ENCODE results near the gene ZNF664. TPM values are rescaled to one million over a fixed set of nuclear protein-coding genes. Genes with fewer than 3 reads are reported as not detected.

Gene ZNF664
- total and polyA plus RNA-seq, 2 donors (not counting 1 experiment from before 2014, with no cell fraction given): 14.3 to 47.1 TPM

DNA sequence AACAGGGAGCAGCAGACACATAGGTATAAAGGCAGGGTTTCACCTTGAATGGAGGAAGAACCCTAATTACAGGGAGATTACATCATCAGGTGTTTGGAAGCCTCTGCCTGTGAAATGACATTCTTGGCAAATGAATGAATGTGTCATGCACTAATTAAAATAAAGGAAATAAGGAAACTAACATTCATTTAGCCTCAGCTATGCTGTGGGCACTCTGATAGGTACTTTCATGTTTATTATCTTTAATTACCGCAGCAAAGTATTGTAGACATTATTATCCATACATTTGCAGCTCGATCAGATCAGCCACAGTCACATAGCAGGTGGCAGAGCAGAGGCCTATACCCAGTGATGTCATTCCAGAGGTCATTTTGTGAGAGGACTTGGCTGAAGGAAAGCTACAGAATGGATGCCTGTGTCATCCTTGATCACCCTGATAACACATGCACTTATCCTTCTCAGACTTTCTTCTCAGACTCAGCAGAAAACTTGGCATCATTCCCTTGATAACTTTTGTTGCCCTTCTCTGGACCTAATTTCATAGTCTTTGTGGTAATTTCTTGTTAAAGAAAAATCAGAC is 18.4 kb downstream of the ZNF664 start:
- intact Hi-C loops (cut with micrococcal nuclease): no loop called here
- WGBS (ENCODE audit: insufficient coverage): no CpG with 5 or more reads among the region's 2 CpGs
- Histone ChIP-seq H3K79me2 (ENCODE audit: control insufficient read depth, insufficient read depth, low read length) (peaks cover 26% of the 10 kb centered on the region), H3K36me3 (replicated peaks in 1 of 2; ENCODE audit: control extremely low read depth in 1 of 2, control insufficient read depth in 1 of 2, extremely low read depth in 1 of 2, insufficient read depth in 2 of 2, low read length in 1 of 2) (peaks cover 2 to 47% of the 10 kb centered on the region in 2 experiments), H3K4me3 (ENCODE audit: control extremely low read depth in 1 of 5, extremely low read depth in 1 of 5, insufficient read depth in 1 of 5, low read depth in 2 of 5, low read length in 4 of 5) (no peak overlapping the region), H3K27ac (ENCODE audit: low read length in 2 of 2) (no peak overlapping the region), H3K27me3 (replicated peaks in 1 of 4; ENCODE audit: control extremely low read depth in 1 of 4, control insufficient read depth in 3 of 4, insufficient read depth in 4 of 4, low read length in 3 of 4) (no peaks in the 10 kb centered on the region), H2AFZ (ENCODE audit: insufficient read depth, low read depth, low read length, poor library complexity, severe bottlenecking) (no peak overlapping the region), H4K20me1 (ENCODE audit: control insufficient read depth, insufficient read depth, low read length, poor library complexity, severe bottlenecking) (peaks cover 15% of the 10 kb centered on the region), H3K4me2 (replicated peaks; ENCODE audit: low read depth, low read length, poor library complexity, severe bottlenecking) (no peak overlapping the region), H3K9ac (ENCODE audit: low read length) (no peak overlapping the region), H3K9me3 (ENCODE audit: control extremely low read depth in 1 of 3, control insufficient read depth in 2 of 3, insufficient read depth in 1 of 3, low read length in 2 of 3) (no peaks in the 10 kb centered on the region), H3K4me1 (ENCODE audit: control insufficient read depth in 2 of 2, insufficient read depth in 2 of 2, low read length in 2 of 2) (peaks cover 8 to 20% of the 10 kb centered on the region in 2 donors)
- no peak for DNase-seq
- Mint-ChIP-seq H3K4me3 (no peak overlapping the region), H3K27me3 (no peaks in the 10 kb centered on the region), H3K27ac (no peak overlapping the region), H3K9me3 (ENCODE audit: insufficient read depth) (no peaks in the 10 kb centered on the region), H3K4me1 (peaks cover 32% of the 10 kb centered on the region)
- ChIA-PET POLR2A (no interaction called here), CTCF (no interaction called here)
- ATAC-seq (ENCODE audit: low read depth): no peak
- no peak for TF ChIP-seq EZH2 (IDR thresholded peaks at IDR 0.05; ENCODE audit: borderline replicate concordance, insufficient read depth, low read depth, low read length, poor library complexity, severe bottlenecking)
- TF ChIP-seq, protein P1, sequence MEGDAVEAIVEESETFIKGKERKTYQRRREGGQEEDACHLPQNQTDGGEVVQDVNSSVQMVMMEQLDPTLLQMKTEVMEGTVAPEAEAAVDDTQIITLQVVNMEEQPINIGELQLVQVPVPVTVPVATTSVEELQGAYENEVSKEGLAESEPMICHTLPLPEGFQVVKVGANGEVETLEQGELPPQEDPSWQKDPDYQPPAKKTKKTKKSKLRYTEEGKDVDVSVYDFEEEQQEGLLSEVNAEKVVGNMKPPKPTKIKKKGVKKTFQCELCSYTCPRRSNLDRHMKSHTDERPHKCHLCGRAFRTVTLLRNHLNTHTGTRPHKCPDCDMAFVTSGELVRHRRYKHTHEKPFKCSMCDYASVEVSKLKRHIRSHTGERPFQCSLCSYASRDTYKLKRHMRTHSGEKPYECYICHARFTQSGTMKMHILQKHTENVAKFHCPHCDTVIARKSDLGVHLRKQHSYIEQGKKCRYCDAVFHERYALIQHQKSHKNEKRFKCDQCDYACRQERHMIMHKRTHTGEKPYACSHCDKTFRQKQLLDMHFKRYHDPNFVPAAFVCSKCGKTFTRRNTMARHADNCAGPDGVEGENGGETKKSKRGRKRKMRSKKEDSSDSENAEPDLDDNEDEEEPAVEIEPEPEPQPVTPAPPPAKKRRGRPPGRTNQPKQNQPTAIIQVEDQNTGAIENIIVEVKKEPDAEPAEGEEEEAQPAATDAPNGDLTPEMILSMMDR (IDR thresholded peaks at IDR 0.05): no peak

DNA sequence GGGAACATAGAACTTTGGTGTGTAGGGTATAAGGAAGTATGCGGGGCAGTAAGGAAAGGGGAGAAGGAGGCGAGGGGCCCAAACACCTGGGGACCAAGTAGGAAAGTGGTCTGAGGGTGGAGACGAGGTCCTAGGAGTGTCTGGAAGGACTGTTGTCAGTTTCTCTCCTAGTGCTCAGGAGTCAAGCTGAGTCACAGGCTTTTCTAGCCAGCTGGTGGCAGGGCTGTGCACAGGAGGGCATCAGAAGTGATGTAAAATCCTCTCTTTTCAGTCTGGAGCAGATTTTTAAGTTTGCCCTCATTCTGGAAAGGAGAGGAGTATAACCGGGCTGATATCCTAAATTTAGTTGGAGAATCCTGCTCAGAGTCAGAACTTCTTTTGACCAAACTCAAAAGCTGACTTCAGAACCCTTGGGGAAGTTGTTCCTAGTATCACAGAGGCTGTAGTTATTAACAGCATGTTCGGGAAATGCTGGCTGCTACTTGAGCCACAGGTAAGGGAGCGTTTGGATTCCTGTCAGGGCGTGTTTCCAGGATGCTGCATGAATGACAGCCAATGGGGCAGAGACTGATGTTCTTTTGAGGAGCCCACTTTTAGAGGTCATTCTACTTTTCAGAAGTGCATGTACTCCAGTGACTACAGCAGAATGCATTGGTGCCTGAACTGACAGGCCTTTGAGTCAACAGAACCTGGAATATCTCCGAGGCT is 19.3 kb downstream of the ZNF664 start:
- no peak for TF ChIP-seq EZH2 (IDR thresholded peaks at IDR 0.05; ENCODE audit: borderline replicate concordance, insufficient read depth, low read depth, low read length, poor library complexity, severe bottlenecking)
- TF ChIP-seq, protein P1 (IDR thresholded peaks at IDR 0.05): no peak
- no peak overlapping the region for H3K9ac ChIP-seq (ENCODE audit: low read length)
- Mint-ChIP-seq H3K4me1 (peaks cover 25% of the 10 kb centered on the region), H3K27me3 (no peaks in the 10 kb centered on the region), H3K4me3 (no peak overlapping the region), H3K27ac (no peak overlapping the region), H3K9me3 (ENCODE audit: insufficient read depth) (no peaks in the 10 kb centered on the region)
- no peaks in the 10 kb centered on the region for H3K9me3 ChIP-seq (ENCODE audit: control extremely low read depth in 1 of 3, control insufficient read depth in 2 of 3, insufficient read depth in 1 of 3, low read length in 2 of 3)
- peaks cover 2 to 50% of the 10 kb centered on the region in 2 experiments for H3K36me3 ChIP-seq (replicated peaks in 1 of 2; ENCODE audit: control extremely low read depth in 1 of 2, control insufficient read depth in 1 of 2, extremely low read depth in 1 of 2, insufficient read depth in 2 of 2, low read length in 1 of 2)
- peaks cover 12% of the 10 kb centered on the region for H4K20me1 ChIP-seq (ENCODE audit: control insufficient read depth, insufficient read depth, low read length, poor library complexity, severe bottlenecking)
- intact Hi-C loops (cut with micrococcal nuclease): no loop called here
- POLR2A ChIA-PET: no interaction called here
- no peak for ATAC-seq (ENCODE audit: low read depth)
- H3K79me2 ChIP-seq (ENCODE audit: control insufficient read depth, insufficient read depth, low read length): peaks cover 26% of the 10 kb centered on the region
- DNase-seq: no peak
- peaks cover under 1 to 11% of the 10 kb centered on the region in 2 donors for H3K4me1 ChIP-seq (ENCODE audit: control insufficient read depth in 2 of 2, insufficient read depth in 2 of 2, low read length in 2 of 2)
- no peak overlapping the region for H2AFZ ChIP-seq (ENCODE audit: insufficient read depth, low read depth, low read length, poor library complexity, severe bottlenecking)
- no peak overlapping the region for H3K4me3 ChIP-seq (ENCODE audit: control extremely low read depth in 1 of 5, extremely low read depth in 1 of 5, insufficient read depth in 1 of 5, low read depth in 2 of 5, low read length in 4 of 5)
- 96% methylated on average over 6 of the region's 8 CpGs for WGBS (ENCODE audit: insufficient coverage)
- H3K4me2 ChIP-seq (replicated peaks; ENCODE audit: low read depth, low read length, poor library complexity, severe bottlenecking): no peak overlapping the region
- H3K27ac ChIP-seq (ENCODE audit: low read length in 2 of 2): no peak overlapping the region
- H3K27me3 ChIP-seq (replicated peaks in 1 of 4; ENCODE audit: control extremely low read depth in 1 of 4, control insufficient read depth in 3 of 4, insufficient read depth in 4 of 4, low read length in 3 of 4): no peaks in the 10 kb centered on the region
- CTCF ChIA-PET: no interaction called here
